Muscle of leg (tissue), 16 donors: ENCODE measurements around the gene ARHGEF28. TPM values are rescaled to one million over a fixed set of nuclear protein-coding genes. Genes with fewer than 3 reads are reported as not detected.
A peak's percentile ranks its signal among the peaks of the same experiment; 100 is the strongest.

ENCODE experiments used
- DNase-seq: peaks from one replicate; pipeline ENCODE4 v3.0.0; 2013
- H3K27ac ChIP-seq: one replicate; pipeline ENCODE4 v1.5.1; 2013; ENCODE audit warnings: mild to moderate bottlenecking, low read length, control low read depth
- H3K27me3 ChIP-seq: one replicate; pipeline ENCODE4 v1.6.1; 2013; ENCODE audit warnings: low read length; ENCODE audit not compliant: control insufficient read depth, insufficient read depth
- H3K36me3 ChIP-seq: one replicate; pipeline ENCODE4 v1.6.1; 2013; ENCODE audit warnings: low read length; ENCODE audit not compliant: control insufficient read depth, insufficient read depth
- H3K4me1 ChIP-seq: one replicate; pipeline ENCODE4 v1.6.1; 2013; ENCODE audit warnings: low read length; ENCODE audit not compliant: control insufficient read depth, insufficient read depth
- H3K4me3 ChIP-seq: one replicate; pipeline ENCODE4 v1.5.1; 2013; ENCODE audit warnings: low read length, control low read depth
- H3K9me3 ChIP-seq: replicated peaks from 2 replicates; pipeline ENCODE4 v1.6.1; 2013; ENCODE audit warnings: low read depth, low read length; ENCODE audit not compliant: control insufficient read depth
- WGBS: methylation state at CpG from one replicate; pipeline ENCODE4 v1.1.5; 2013; ENCODE audit warnings: missing lambda C conversion rate; ENCODE audit not compliant: insufficient coverage; 5-methylcytosine and 5-hydroxymethylcytosine counted together
- long read RNA-seq, 11 donors: transcript quantifications; one replicate each; lab custom pipeline, GENCODE V29; 2026
- polyA plus RNA-seq, 8 donors: library from polyadenylated mRNA; unstranded; fragments of 120-200 nt; gene quantifications; one replicate each; pipeline versions ENCODE4 v1.2.1 to v1.2.3, GENCODE V29; 2013; ENCODE audit warnings: inconsistent platforms in 1 of 8, low replicate concordance in 1 of 8; ENCODE audit not compliant: insufficient read length in 8 of 8, insufficient read depth in 1 of 8
- total RNA-seq: library from RNA; stranded (reverse); fragments of 120-200 nt; gene quantifications from one replicate; pipeline ENCODE4 v1.2.4, GENCODE V29; 2013

Gene ARHGEF28, protein sequence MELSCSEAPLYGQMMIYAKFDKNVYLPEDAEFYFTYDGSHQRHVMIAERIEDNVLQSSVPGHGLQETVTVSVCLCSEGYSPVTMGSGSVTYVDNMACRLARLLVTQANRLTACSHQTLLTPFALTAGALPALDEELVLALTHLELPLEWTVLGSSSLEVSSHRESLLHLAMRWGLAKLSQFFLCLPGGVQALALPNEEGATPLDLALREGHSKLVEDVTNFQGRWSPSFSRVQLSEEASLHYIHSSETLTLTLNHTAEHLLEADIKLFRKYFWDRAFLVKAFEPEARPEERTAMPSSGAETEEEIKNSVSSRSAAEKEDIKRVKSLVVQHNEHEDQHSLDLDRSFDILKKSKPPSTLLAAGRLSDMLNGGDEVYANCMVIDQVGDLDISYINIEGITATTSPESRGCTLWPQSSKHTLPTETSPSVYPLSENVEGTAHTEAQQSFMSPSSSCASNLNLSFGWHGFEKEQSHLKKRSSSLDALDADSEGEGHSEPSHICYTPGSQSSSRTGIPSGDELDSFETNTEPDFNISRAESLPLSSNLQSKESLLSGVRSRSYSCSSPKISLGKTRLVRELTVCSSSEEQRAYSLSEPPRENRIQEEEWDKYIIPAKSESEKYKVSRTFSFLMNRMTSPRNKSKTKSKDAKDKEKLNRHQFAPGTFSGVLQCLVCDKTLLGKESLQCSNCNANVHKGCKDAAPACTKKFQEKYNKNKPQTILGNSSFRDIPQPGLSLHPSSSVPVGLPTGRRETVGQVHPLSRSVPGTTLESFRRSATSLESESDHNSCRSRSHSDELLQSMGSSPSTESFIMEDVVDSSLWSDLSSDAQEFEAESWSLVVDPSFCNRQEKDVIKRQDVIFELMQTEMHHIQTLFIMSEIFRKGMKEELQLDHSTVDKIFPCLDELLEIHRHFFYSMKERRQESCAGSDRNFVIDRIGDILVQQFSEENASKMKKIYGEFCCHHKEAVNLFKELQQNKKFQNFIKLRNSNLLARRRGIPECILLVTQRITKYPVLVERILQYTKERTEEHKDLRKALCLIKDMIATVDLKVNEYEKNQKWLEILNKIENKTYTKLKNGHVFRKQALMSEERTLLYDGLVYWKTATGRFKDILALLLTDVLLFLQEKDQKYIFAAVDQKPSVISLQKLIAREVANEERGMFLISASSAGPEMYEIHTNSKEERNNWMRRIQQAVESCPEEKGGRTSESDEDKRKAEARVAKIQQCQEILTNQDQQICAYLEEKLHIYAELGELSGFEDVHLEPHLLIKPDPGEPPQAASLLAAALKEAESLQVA (N-terminal part only)
- total RNA-seq (4.7 TPM), polyA plus RNA-seq (1 to 10 TPM; 1.6 to 5.1 (median 3.4) TPM)
- long read RNA-seq, donor 1, result 0 reads
- long read RNA-seq, donor 2, result 0 reads
- long read RNA-seq, donor 3, result 0 reads
- long read RNA-seq, donor 4, result 0 reads
- long read RNA-seq, donor 5, result 0 reads
- long read RNA-seq, donor 6, result 0 reads
- long read RNA-seq, donor 7, result 0 reads
- long read RNA-seq, donor 8, result 0 reads
- long read RNA-seq, donor 9, result 0 reads
- long read RNA-seq, donor 10, result 0 reads
- long read RNA-seq, donor 11, result 0 reads

DNA sequence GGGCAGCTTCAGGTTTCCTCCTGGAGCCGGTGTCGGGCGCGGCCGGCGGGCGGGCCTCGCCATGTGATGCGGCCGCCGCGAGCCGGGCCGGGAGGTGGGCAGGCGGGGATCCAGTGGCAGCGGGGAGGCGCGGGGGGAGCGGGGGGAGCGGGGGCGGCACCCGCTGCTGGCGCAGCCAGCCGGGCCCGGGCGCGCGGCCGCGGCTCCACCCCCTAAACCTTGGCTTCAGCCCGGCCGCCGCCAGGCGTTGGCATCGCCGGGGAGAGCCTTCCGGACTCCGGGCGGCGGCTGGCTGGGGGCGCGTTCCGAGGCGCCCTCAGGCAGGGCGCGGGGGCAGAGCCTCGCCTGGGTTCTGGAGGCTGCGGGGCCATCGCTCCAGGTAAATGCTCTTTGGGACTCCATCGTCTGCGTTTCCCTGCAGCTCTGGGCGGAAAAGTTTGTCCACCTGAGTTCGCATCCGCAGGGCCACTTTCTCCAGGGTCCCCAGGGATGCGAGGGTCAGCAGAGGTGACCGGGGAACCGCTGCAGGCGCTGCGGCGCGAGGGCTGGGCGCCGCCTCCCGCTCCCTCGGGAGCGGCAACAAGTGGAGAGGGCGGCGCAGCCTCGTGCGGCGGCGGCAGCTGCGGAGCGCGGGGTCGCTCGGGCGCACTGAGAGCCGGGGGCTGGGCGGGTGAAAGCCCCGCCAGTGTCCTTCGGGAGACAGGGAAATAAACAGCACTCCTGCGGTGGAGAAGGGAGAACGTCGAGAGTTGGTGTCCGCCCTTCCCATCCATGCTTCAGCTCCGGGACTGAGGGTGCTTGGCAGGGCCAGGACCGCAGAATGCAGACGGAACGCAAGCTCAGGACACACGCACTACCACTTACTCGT, at the start of gene ARHGEF28:
TSS of gene ARHGEF28 (plus strand) at position 253 of the 868 bp plus-strand sequence. CDS start 58,656 bp downstream, outside the sequence.
- peak; percentile 44 for DNase-seq
- peak within 1 kb of the TSS; percentile 46 for H3K4me3 ChIP-seq
- H3K27me3 ChIP-seq, result peaks cover 32% of the 10 kb centered on the region
- under 1% methylated on average over 80 of the region's 92 CpGs for WGBS
- H3K36me3 ChIP-seq, result no peaks in the 10 kb centered on the region
- H3K9me3 ChIP-seq, result no peaks in the 10 kb centered on the region
- no peak within 1 kb of the TSS for H3K27ac ChIP-seq
- H3K4me1 ChIP-seq, result peaks cover 10% of the 10 kb centered on the region

DNA sequence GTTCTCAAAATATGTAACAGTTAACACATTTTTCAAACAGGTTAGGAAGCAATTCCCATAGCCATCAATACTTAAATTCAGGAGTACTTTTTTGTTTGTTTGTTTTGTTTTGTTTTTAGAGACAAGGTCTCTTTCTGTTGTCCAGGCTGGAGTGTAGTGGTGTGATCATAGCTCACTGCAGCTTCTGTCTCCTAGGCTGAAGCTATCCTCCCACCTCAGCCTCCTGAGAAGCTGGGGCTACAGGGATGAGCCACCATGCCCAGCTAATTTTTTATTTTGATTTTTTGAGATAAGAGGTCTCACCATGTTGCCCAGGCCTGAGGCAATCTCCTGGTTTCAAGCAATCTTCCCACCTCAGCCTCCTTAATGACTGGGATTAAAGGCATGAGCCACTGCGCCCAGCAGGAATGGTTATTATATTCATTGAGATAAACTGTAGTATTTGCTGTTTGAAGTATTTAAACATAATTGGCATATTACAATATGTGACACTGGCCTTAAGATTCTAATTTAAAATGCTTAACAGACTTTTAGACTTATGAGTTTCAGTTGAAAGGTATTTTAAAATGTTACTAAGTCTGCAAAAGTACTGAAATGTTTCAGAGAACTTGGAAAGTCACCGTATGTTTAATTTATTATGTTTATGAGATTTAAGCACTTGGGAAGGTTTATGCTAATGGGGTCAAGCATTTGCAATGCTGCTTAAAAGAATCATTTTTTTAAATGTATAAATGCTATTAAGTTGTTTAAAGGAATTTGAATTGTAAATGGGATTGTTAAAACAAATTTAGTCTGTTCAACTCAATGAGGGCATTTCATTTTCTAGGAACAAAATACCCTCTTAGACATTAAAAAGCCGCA, 43.5 kb upstream of the ARHGEF28 start:
- no peaks in the 10 kb centered on the region for H3K4me1 ChIP-seq
- no CpG with 5 or more reads among the region's 3 CpGs for WGBS
- H3K27me3 ChIP-seq, result no peaks in the 10 kb centered on the region
- H3K9me3 ChIP-seq, result no peaks in the 10 kb centered on the region
- no peak overlapping the region for H3K4me3 ChIP-seq
- no peak overlapping the region for H3K27ac ChIP-seq
- H3K36me3 ChIP-seq, result peaks cover 10% of the 10 kb centered on the region
- no peak for DNase-seq

DNA sequence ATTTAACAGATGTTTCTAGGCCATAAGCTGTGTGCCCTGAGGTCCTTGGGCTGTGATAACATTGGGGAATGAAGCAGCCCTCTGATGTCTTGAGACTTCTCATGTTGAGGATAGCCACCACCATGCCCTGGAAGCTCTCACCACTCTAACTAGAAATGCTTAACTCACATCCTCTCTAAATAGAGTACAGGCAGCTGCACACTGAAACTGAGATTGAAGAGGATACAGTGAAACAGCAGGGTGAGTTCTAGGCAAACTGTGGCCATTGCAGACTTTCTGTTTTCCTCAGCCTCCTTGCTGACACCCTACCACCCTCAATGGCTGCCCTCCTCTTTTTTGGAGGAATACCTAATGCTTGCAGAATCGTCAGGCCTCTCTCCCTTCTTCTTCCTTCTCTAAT, 38.1 kb upstream of the ARHGEF28 start:
- Histone ChIP-seq H3K4me3 (no peak overlapping the region), H3K27ac (no peak overlapping the region), H3K27me3 (no peaks in the 10 kb centered on the region), H3K9me3 (no peaks in the 10 kb centered on the region), H3K4me1 (no peaks in the 10 kb centered on the region), H3K36me3 (no peaks in the 10 kb centered on the region)
- no peak for DNase-seq
- no CpG with 5 or more reads among the region's 1 CpG for WGBS

DNA sequence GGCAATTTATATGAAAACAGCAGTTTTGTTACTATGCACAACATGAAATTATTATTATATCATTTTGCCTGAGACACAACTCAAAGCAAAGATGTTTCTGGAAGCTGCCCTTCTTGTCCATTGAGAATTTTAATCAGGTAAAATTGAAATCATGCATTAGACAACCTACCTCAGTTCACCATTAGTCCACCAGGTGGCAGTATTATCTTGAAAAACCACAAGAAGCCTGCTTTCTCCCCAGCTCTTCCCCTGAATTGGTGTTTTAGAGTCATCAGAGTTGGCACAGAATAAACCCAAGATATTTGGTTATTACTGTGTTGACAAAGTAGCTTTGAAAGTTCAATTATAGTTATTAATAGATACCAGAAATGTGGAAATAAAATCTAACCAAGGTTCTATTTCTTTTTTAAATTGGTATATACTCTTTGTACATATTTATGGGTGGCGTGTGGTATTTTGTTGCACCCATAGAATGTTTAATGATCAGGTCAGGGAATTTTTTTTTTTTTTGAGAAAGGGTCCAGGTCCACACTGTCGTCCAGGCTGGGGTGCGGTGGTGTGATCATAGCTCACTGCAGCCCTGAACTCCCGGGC, 34.8 kb upstream of the ARHGEF28 start:
- Histone ChIP-seq H3K27ac (no peak overlapping the region), H3K9me3 (no peaks in the 10 kb centered on the region), H3K27me3 (no peaks in the 10 kb centered on the region), H3K4me1 (no peaks in the 10 kb centered on the region), H3K36me3 (no peaks in the 10 kb centered on the region), H3K4me3 (no peak overlapping the region)
- peak; percentile 78 for DNase-seq
- WGBS, result no CpG with 5 or more reads among the region's 4 CpGs

DNA sequence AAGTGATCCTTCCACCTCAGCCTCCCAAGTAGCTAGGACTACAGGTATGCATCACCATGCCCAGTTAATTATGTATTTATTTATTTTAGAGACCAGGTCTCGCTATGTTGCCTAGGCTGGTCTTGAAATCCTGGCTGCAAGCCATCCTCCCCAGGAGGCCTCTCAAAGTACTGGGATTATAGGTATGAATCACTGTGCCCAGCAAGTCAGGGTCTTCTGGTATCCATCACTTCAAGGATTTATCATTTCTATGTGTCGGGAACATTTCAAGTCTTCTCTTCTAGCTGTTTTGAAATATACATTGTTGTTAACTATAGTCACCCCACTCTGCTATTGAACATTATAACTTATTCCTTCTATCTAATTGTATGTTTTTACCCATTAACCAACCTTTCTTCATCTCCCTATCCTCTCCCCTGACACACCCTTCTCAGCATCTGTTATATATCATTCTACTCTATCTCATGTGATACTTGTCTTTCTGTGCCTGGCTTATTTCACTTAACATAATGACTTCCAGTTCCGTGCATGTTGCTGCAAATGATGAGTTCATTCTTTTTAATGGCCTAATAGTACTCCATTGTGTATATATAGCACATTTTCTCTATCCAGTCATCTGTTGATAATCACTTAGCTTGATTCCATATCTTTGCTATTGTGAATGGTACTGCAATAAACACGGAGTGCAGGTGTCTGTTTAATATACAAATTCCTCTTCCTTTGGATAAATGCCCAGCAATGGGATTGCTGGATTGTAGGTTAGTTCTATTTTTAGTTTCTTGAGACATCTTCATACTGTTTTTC, 34.1 kb upstream of the ARHGEF28 start:
- no CpG with 5 or more reads among the region's 4 CpGs for WGBS
- no peak overlapping the region for H3K4me3 ChIP-seq
- H3K36me3 ChIP-seq, result no peaks in the 10 kb centered on the region
- H3K9me3 ChIP-seq, result no peaks in the 10 kb centered on the region
- no peaks in the 10 kb centered on the region for H3K27me3 ChIP-seq
- DNase-seq, result peak; percentile 7
- H3K27ac ChIP-seq, result no peak overlapping the region
- H3K4me1 ChIP-seq, result no peaks in the 10 kb centered on the region

DNA sequence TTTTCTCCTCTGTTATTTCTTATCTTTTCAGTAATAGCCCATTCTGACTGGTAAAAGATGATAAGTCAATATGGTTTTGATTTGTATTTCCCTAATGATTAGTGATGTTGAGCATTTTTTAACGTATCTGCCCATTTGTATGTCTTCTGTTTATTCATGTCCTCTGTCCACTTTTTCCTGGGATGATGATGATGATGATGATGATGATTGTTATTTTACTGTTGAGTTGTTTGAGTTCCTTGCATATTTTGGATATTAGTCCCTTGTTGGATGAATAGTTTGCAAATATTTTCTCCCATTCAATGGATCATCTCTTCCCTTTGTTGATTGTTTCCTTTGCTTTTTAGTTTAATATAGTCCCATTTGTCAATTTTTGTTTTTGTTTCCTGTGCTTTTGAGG, 33.4 kb upstream of the ARHGEF28 start:
- Histone ChIP-seq H3K36me3 (no peaks in the 10 kb centered on the region), H3K27me3 (no peaks in the 10 kb centered on the region), H3K9me3 (no peaks in the 10 kb centered on the region), H3K4me3 (no peak overlapping the region), H3K27ac (no peak overlapping the region), H3K4me1 (no peaks in the 10 kb centered on the region)
- no peak for DNase-seq
- no CpG with 5 or more reads among the region's 1 CpG for WGBS

DNA sequence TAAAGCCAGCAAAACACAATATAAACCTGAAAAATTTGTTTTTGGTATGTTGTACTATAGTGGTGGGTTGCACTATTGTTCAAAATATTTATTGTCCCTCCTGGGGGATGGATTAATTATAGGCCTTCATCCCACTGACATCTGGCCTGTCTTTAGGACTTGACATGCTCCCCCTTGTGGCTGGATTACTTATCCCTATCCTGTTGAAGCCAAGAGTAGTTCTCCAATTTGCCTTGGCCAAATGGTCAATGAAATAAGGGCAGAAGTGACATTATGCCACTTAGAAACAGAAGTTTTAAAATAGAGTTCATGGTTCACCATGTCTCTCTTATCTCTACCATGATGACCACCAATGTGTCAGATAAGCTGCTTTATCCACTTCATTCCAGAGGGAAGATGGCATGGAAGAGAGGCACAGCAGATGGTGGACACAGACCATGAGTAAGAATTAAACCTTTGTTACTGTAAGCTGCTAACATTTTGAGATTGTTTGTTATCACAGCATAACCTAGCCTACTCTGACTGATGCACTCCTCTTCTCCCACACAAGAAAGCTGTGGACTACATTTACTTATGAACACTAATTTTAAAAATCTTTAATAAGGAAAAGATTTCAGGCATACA, 29.2 kb upstream of the ARHGEF28 start:
- no peaks in the 10 kb centered on the region for H3K27me3 ChIP-seq
- no peaks in the 10 kb centered on the region for H3K9me3 ChIP-seq
- H3K36me3 ChIP-seq, result no peaks in the 10 kb centered on the region
- no peak overlapping the region for H3K27ac ChIP-seq
- H3K4me3 ChIP-seq, result no peak overlapping the region
- no peak for DNase-seq
- H3K4me1 ChIP-seq, result no peaks in the 10 kb centered on the region
